Vagina (tissue), 2 donors: ENCODE measurements around the gene SERPINF2.

ENCODE experiments used
- CTCF ChIP-seq, 3 experiments: fragments of 450-650 bp in 2 of 3; fragments of 200-600 bp in 1 of 3; sonication (generic) in 1 of 3; IDR thresholded peaks; one replicate each; pipeline ENCODE4 v1.5.1; 2017 to 2019; ENCODE audit warnings: antibody characterized with exemption in 3 of 3, mild to moderate bottlenecking in 2 of 3, moderate library complexity in 2 of 3
- POLR2A ChIP-seq, 2 donors: fragments of 450-650 bp; IDR thresholded peaks; one replicate each; pipeline ENCODE4 v1.6.1; 2017; ENCODE audit warnings: antibody characterized with exemption in 2 of 2, mild to moderate bottlenecking in 2 of 2, moderate library complexity in 2 of 2
- POLR2AphosphoS5 ChIP-seq, 2 donors: sonication (generic); formaldehyde crosslinking; IDR thresholded peaks; one replicate each; pipeline ENCODE4 v1.9.0; 2017; ENCODE audit warnings: antibody characterized with exemption in 2 of 2, mild to moderate bottlenecking in 2 of 2, low read depth in 1 of 2; ENCODE audit not compliant: insufficient read depth in 1 of 2

DNA sequence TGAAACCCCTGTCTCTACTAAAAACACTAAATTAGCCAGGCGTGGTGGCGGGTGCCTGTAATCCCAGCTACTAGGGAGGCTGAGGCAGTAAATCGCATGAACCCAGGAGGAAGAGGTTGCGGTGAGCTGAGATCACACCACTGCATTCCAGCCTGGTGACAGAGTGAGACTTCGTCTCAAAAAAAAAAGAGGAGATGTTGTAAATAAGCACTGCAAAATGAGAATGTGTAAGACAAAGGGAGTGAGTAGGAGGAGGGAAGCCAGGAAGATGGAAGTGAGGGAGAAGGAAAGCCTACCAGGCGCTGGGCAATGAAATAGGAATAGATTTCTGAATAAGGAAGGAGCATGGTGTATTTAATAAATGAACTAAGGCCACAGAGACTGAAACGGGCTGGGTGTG, 49.3 kb upstream of the SERPINF2 start:
- no peak for TF ChIP-seq CTCF (IDR thresholded peaks at IDR 0.05)
- TF ChIP-seq POLR2AphosphoS5 (IDR thresholded peaks at IDR 0.05; ENCODE audit: insufficient read depth in 1 of 2, low read depth in 1 of 2): no peak
- no peak for TF ChIP-seq POLR2A (IDR thresholded peaks at IDR 0.05)
